GM12878 (cell line): ENCODE data around the gene ANAPC2. TPM values are rescaled to one million over a fixed set of nuclear protein-coding genes. Genes with fewer than 3 reads are reported as not detected.

Experiments used
- ATAC-seq: fragments of 200-7000 bp; cut with Tn5 transposase; 3 replicates; pipeline ENCODE4 v1.9.1; 2020; ENCODE audit warnings: mild to moderate bottlenecking, moderate library complexity
- BruUV-seq: library from RNA; stranded (reverse); fragments of 400-500 nt; replicated peaks from 2 replicates; lab custom pipeline; 2021; lab: Mats Ljungman, UMichigan
- CTCF ChIA-PET: fragments of 300-600 bp; sonication (Branson Sonifier 250); formaldehyde crosslinking; extraction: SDS; loops from one replicate; lab custom pipeline; 2021; ENCODE audit warnings: inconsistent platforms; lab: Yijun Ruan, JAX
- POLR2A ChIA-PET: fragments of 350-600 bp; formaldehyde crosslinking; extraction: SDS; loops from one replicate; lab custom pipeline; 2021; ENCODE audit warnings: inconsistent platforms; lab: Charles Lee
- RAD21 ChIA-PET: fragments of 300-600 bp; sonication (Branson Sonifier 250); formaldehyde crosslinking; loops from one replicate; lab custom pipeline; 2023; ENCODE audit warnings: antibody characterized with exemption; ENCODE audit not compliant: unreplicated experiment; lab: Charles Lee
- SMC1A ChIA-PET: fragments of 300-600 bp; sonication (Branson Sonifier 250); formaldehyde crosslinking; loops from one replicate; lab custom pipeline; 2023; ENCODE audit not compliant: unreplicated experiment, uncharacterized antibody; lab: Charles Lee
- DNase-seq: peaks from one replicate; pipeline ENCODE4 v3.0.0-alpha.2; 2011; ENCODE audit warnings: low read depth, low spot score
- FAIRE-seq: peaks from 3 replicates; lab custom pipeline; 2011; peaks lifted over from hg19 to GRCh38; lab: Jason Lieb, UNC
- H2AFZ ChIP-seq: 2 replicates; pipeline ENCODE4 v1.6.0; 2011; ENCODE audit warnings: low read depth, low read length, control low read depth; ENCODE audit not compliant: control insufficient read depth
- H3K27ac ChIP-seq: 2 replicates; pipeline ENCODE4 v1.5.1; 2011; ENCODE audit warnings: control low read depth; ENCODE audit not compliant: control insufficient read depth, insufficient read depth
- H3K27me3 ChIP-seq, 2 experiments: replicated peaks in 1 of 2; 2 replicates each; pipeline versions ENCODE4 v1.6.0 to v1.6.1; 2011; ENCODE audit warnings: low read length in 1 of 2; ENCODE audit not compliant: control insufficient read depth in 2 of 2, insufficient read depth in 2 of 2
- H3K36me3 ChIP-seq, 2 experiments: 2 replicates each; pipeline ENCODE4 v1.5.1; 2011; ENCODE audit warnings: low read length in 1 of 2; ENCODE audit not compliant: control insufficient read depth in 2 of 2, insufficient read depth in 2 of 2
- H3K4me1 ChIP-seq: 2 replicates; pipeline ENCODE4 v1.6.1; 2011; ENCODE audit warnings: mild to moderate bottlenecking, low read length, moderate library complexity, mixed read lengths; ENCODE audit not compliant: control insufficient read depth, insufficient read depth
- H3K4me2 ChIP-seq: 2 replicates; pipeline ENCODE4 v1.6.0; 2011; ENCODE audit warnings: control low read depth; ENCODE audit not compliant: control insufficient read depth, insufficient read depth
- H3K4me3 ChIP-seq: fragments of 200-600 bp; sonication (generic); 2 replicates; pipeline ENCODE4 v1.5.1; 2016
- H3K79me2 ChIP-seq: 2 replicates; pipeline ENCODE4 v1.6.0; 2011; ENCODE audit warnings: low read length; ENCODE audit not compliant: control insufficient read depth, insufficient read depth
- H3K9ac ChIP-seq: 2 replicates; pipeline ENCODE4 v1.8.0; 2011; ENCODE audit warnings: low read length, control low read depth, mixed read lengths; ENCODE audit not compliant: control insufficient read depth, insufficient read depth
- H3K9me3 ChIP-seq: replicated peaks from 3 replicates; pipeline ENCODE4 v1.5.1; 2011; ENCODE audit warnings: mild to moderate bottlenecking, low read length; ENCODE audit not compliant: control insufficient read depth, insufficient read depth
- H4K20me1 ChIP-seq: 2 replicates; pipeline ENCODE4 v1.6.0; 2011; ENCODE audit not compliant: control insufficient read depth, insufficient read depth
- E2F4 ChIP-seq: IDR thresholded peaks from 2 replicates; pipeline ENCODE4 v1.6.1; 2012; ENCODE audit warnings: low read depth, low read length, improper control_type of control experiment
- FOS ChIP-seq: IDR thresholded peaks from 3 replicates; pipeline ENCODE4 v1.6.1; 2011; ENCODE audit warnings: borderline replicate concordance; ENCODE audit not compliant: insufficient read length; ENCODE audit errors: extremely low read depth
- GABPA ChIP-seq: IDR thresholded peaks from 2 replicates; pipeline ENCODE4 v1.6.1; 2014; ENCODE audit warnings: antibody characterized with exemption, low read depth, mild to moderate bottlenecking, inconsistent platforms
- IRF3 ChIP-seq: fragments of 450-650 bp; IDR thresholded peaks from 2 replicates; pipeline ENCODE4 v1.6.1; 2014; ENCODE audit warnings: mild to moderate bottlenecking
- IRF4 ChIP-seq: IDR thresholded peaks from 2 replicates; pipeline ENCODE4 v1.6.1; 2011; ENCODE audit warnings: low read depth, low read length
- PAX5 ChIP-seq: IDR thresholded peaks from 2 replicates; pipeline ENCODE4 v1.6.1; 2011; ENCODE audit warnings: low read depth, low read length, borderline replicate concordance
- SREBF1 ChIP-seq: IDR thresholded peaks from 2 replicates; pipeline ENCODE4 v1.6.1; 2012; ENCODE audit warnings: mild to moderate bottlenecking, low read length
- TCF12 ChIP-seq: IDR thresholded peaks from 2 replicates; pipeline ENCODE4 v1.6.1; 2011; ENCODE audit warnings: low read depth, mild to moderate bottlenecking, low read length
- ZNF384 ChIP-seq: IDR thresholded peaks from 2 replicates; pipeline ENCODE4 v1.6.1; 2012; ENCODE audit warnings: low read depth, mild to moderate bottlenecking, low read length, improper control_type of control experiment, borderline replicate concordance
- ZSCAN29 ChIP-seq: fragments of 450-650 bp; IDR thresholded peaks from 2 replicates; pipeline ENCODE4 v1.6.1; 2017; ENCODE audit warnings: mild to moderate bottlenecking, moderate library complexity
- WGBS: methylation state at CpG from one replicate; pipeline ENCODE4 v1.1.6; 2016; ENCODE audit warnings: low lambda C conversion rate; ENCODE audit not compliant: insufficient replicate concordance, insufficient coverage; ENCODE audit errors: missing lambda C conversion rate; 5-methylcytosine and 5-hydroxymethylcytosine counted together
- in situ Hi-C: fragments of 300-500 bp; cut with MboI; formaldehyde crosslinking; loops from 9 replicates; pipeline ENCODE4 v1.14.3; 2018; ENCODE audit warnings: mixed read lengths
- intact Hi-C: fragments of 100-400 bp; cut with micrococcal nuclease; formaldehyde crosslinking; loops from one replicate; pipeline ENCODE4 v1.14.2; 2022; ENCODE audit not compliant: unreplicated experiment
- polyA plus RNA-seq, 11 experiments: library from polyadenylated mRNA; depleted of rRNA in 4 of 11; unstranded in 6 of 11; stranded (reverse) in 5 of 11; fragments of >200 nt; fragmentation: Nextera tagmentation in 4 of 11; fragmentation: Illumina TruSeq in 1 of 11; extraction: Ambion mirVana in 4 of 11; extraction: Trizol in 1 of 11; gene quantifications; 1 replicate in 1 of 11; 2 replicates in 10 of 11; pipeline versions ENCODE4 v1.2.1 to v1.2.3, GENCODE V29; 2011 to 2016; ENCODE audit warnings: inconsistent platforms in 2 of 11, missing spikeins in 2 of 11, low read depth in 1 of 11
- total RNA-seq, 4 experiments: library from RNA; depleted of rRNA in 3 of 4; stranded (reverse); fragments of >200 nt in 3 of 4; fragmentation: Illumina TruSeq in 1 of 4; extraction: Trizol in 1 of 4; gene quantifications; 2 replicates each; pipeline versions ENCODE4 v1.2.1 to v1.2.3, GENCODE V29; 2013 to 2021

ANAPC2 gene
- total and polyA plus RNA-seq, 10 of the 15 experiments (the other 5 are each of a cell fraction or from before 2014, with no cell fraction given): 0.03 to 65.2 (median 20.5) TPM

GRCh38 chr9:137150617-137151457 is 37.5 kb downstream of the ANAPC2 start:
- H3K27me3 ChIP-seq: no peaks in the 10 kb centered on the region
- H3K27ac ChIP-seq: peak overlapping the region; percentile 44
- WGBS: under 1% methylated on average over 31 of the region's 34 CpGs
- H3K4me1 ChIP-seq: peaks cover 9% of the 10 kb centered on the region; the same call in 1 of the 2 replicates
- POLR2A ChIA-PET: interaction anchor here (0.6 to 4.3 kb wide), 47 partner anchors 8 to 745 kb away, joined by 3 to 166 read pairs (median 5); partner anchors contain the start of genes ANAPC2, CYSRT1, LRRC26 and MAN1B1
- intact Hi-C loops (loop anchor here (1.0 to 5.0 kb wide), 2 partner anchors 22 to 34 kb away; no protein-coding TSS in a partner anchor), in situ Hi-C loops (no loop called here)
- no peaks in the 10 kb centered on the region; the same call in 2 of the 3 replicates for H3K9me3 ChIP-seq
- no peak overlapping the region for H3K9ac ChIP-seq
- BruUV-seq: no TSS peak
- 0 out of 2 replicates have a peak overlapping the region, but pooled peaks have one; percentile 12 for H3K4me3 ChIP-seq
- ATAC-seq (peak; percentile 74), FAIRE-seq (no peak), DNase-seq (no peak)
- CTCF ChIA-PET: interaction anchor here (0.6 to 2.5 kb wide), 21 partner anchors 8 to 308 kb away, joined by 3 to 20 read pairs (median 4); partner anchors contain the start of genes AJM1, SSNA1, TPRN and TUBB4B
- TF ChIP-seq SREBF1 (0 out of 2 replicates have a peak, but pooled peaks have one; percentile 2), ZSCAN29 (no peak), IRF4 (no peak), IRF3 (no peak), TCF12 (no peak), FOS (no peak), PAX5 (no peak), ZNF384 (peak; percentile 28; the same call in 1 of the 2 replicates), E2F4 (0 out of 2 replicates have a peak, but pooled peaks have one; percentile 6), GABPA (no peak)
- RAD21 ChIA-PET: interaction anchor here (0.6 to 4.1 kb wide), 29 partner anchors 9 to 380 kb away, joined by 3 to 54 read pairs (median 6); partner anchors contain the start of genes ANAPC2, CYSRT1, LRRC26 and MAN1B1
- SMC1A ChIA-PET: interaction anchor here (0.7 to 4.7 kb wide), 14 partner anchors 8 to 127 kb away, joined by 3 to 28 read pairs (median 6); partner anchors contain the start of genes ANAPC2, LRRC26, MAN1B1 and RNF208
- H3K36me3 ChIP-seq: no peaks in the 10 kb centered on the region
- H3K79me2 ChIP-seq: no peaks in the 10 kb centered on the region
- peak overlapping the region; percentile 29; the same call in 1 of the 2 replicates for H2AFZ ChIP-seq
- no peak overlapping the region for H3K4me2 ChIP-seq
- no peaks in the 10 kb centered on the region for H4K20me1 ChIP-seq
